Gastroesophageal sphincter (tissue), 3 donors: ENCODE measurements around the gene MUC5B.

ENCODE experiments used
- CTCF ChIP-seq, 4 experiments: fragments of 200-600 bp in 2 of 4; fragments of 450-650 bp in 2 of 4; sonication (generic) in 1 of 4; IDR thresholded peaks; one replicate each; pipeline ENCODE4 v1.5.1; 2017 to 2019; ENCODE audit warnings: antibody characterized with exemption in 4 of 4, mild to moderate bottlenecking in 2 of 4, moderate library complexity in 2 of 4
- POLR2AphosphoS5 ChIP-seq: sonication (generic); formaldehyde crosslinking; IDR thresholded peaks from one replicate; pipeline ENCODE4 v1.6.1; 2017; ENCODE audit warnings: antibody characterized with exemption

- no peak for TF ChIP-seq CTCF (IDR thresholded peaks at IDR 0.05)
- no peak for TF ChIP-seq POLR2AphosphoS5
Measured at GRCh38 chr11:1226986-1227550, 4.2 kb downstream of the MUC5B start.
